Lower leg skin (tissue), 4 donors: ENCODE data around the gene ZCCHC24. TPM values are rescaled to one million over a fixed set of nuclear protein-coding genes. Genes with fewer than 3 reads are reported as not detected.

Experiments used
- DNase-seq, 2 donors: peaks; one replicate each; pipeline ENCODE4 v3.0.0-alpha.2; 2019; ENCODE audit warnings: low spot score in 2 of 2
- H3K4me3 ChIP-seq: fragments of 200-600 bp; sonication (generic); 2 replicates; pipeline ENCODE4 v1.5.1; 2017; ENCODE audit warnings: mild to moderate bottlenecking, low read depth; ENCODE audit not compliant: poor library complexity, severe bottlenecking
- CTCF ChIP-seq, 3 donors: fragments of 450-650 bp; IDR thresholded peaks; one replicate each; pipeline ENCODE4 v1.5.1; 2016; ENCODE audit warnings: antibody characterized with exemption in 3 of 3, mild to moderate bottlenecking in 3 of 3, moderate library complexity in 2 of 3
- POLR2A ChIP-seq, 2 donors: fragments of 450-650 bp; IDR thresholded peaks; one replicate each; pipeline ENCODE4 v1.6.1; 2016 to 2017; ENCODE audit warnings: antibody characterized with exemption in 2 of 2, mild to moderate bottlenecking in 1 of 2, moderate library complexity in 1 of 2
- WGBS, 2 donors: methylation state at CpG; one replicate each; pipeline ENCODE4 v1.1.5; 2018; 5-methylcytosine and 5-hydroxymethylcytosine counted together
- intact Hi-C: fragments of 100-400 bp; cut with DNase I; formaldehyde crosslinking; loops from one replicate; pipeline ENCODE4 v1.15.0; 2023; ENCODE audit warnings: low total_unique reads
- total RNA-seq, 4 donors: library from RNA; depleted of rRNA; stranded (reverse); fragments of >200 nt; gene quantifications; one replicate each; pipeline ENCODE4 v1.1.0, GENCODE V29; 2016

ZCCHC24 gene
- total RNA-seq, 4 donors from 2014 or later: 9.9 to 16.8 (median 13.1) TPM

- intact Hi-C loops: no loop called here
- 15 to 30% methylated on average over 2 of the region's 2 CpGs for WGBS, 2 donors
- DNase-seq: peak; percentile 57 to 87
- no peak overlapping the region for H3K4me3 ChIP-seq
- TF ChIP-seq CTCF (IDR thresholded peaks at IDR 0.05): no peak
- TF ChIP-seq POLR2A (IDR thresholded peaks at IDR 0.05): no peak
Observed at GRCh38 chr10:79483948-79484347, 38.5 kb upstream of the ZCCHC24 start.

- TF ChIP-seq CTCF (IDR thresholded peaks at IDR 0.05): no peak
- TF ChIP-seq POLR2A (IDR thresholded peaks at IDR 0.05): no peak
- intact Hi-C loops: no loop called here
- H3K4me3 ChIP-seq: no peak overlapping the region
- no peak for DNase-seq
- WGBS, 2 donors: 24 to 28% methylated on average over 3 of the region's 3 CpGs
Observed at GRCh38 chr10:79483299-79483698, 37.9 kb upstream of the ZCCHC24 start.

GRCh38 chr10:79482741-79483140 is 37.3 kb upstream of the ZCCHC24 start:
- intact Hi-C loops: no loop called here
- DNase-seq: peak in 1 of 2 donors; percentile 45
- H3K4me3 ChIP-seq: no peak overlapping the region
- 29 to 31% methylated on average over 4 of the region's 4 CpGs for WGBS, 2 donors
- no peak for TF ChIP-seq CTCF (IDR thresholded peaks at IDR 0.05)
- no peak for TF ChIP-seq POLR2A (IDR thresholded peaks at IDR 0.05)

- TF ChIP-seq CTCF (IDR thresholded peaks at IDR 0.05) (no peak), POLR2A (IDR thresholded peaks at IDR 0.05) (no peak)
- intact Hi-C loops: no loop called here
- H3K4me3 ChIP-seq: no peak overlapping the region
- DNase-seq: peak in 1 of 2 donors; percentile 18
- 83 to 85% methylated on average over 1 of the region's 1 CpG for WGBS, 2 donors
Observed at GRCh38 chr10:79482304-79482703, 36.9 kb upstream of the ZCCHC24 start.

GRCh38 chr10:79479283-79479909 is 34.0 kb upstream of the ZCCHC24 start:
- TF ChIP-seq POLR2A (IDR thresholded peaks at IDR 0.05): no peak
- TF ChIP-seq CTCF (IDR thresholded peaks at IDR 0.05): no peak
- no peak overlapping the region for H3K4me3 ChIP-seq
- WGBS, 2 donors: 87 to 90% methylated on average over 3 of the region's 3 CpGs
- no peak for DNase-seq
- intact Hi-C loops: no loop called here

- 90 to 94% methylated on average over 7 of the region's 7 CpGs for WGBS, 2 donors
- intact Hi-C loops: no loop called here
- DNase-seq: peak in 1 of 2 donors; percentile 9
- no peak overlapping the region for H3K4me3 ChIP-seq
- TF ChIP-seq POLR2A (IDR thresholded peaks at IDR 0.05) (no peak), CTCF (IDR thresholded peaks at IDR 0.05) (no peak)
Observed at GRCh38 chr10:79477456-79477855, 32.0 kb upstream of the ZCCHC24 start.
